Endothelial cell of umbilical vein (primary cell): Measurements from ENCODE around the gene SEMA3G. TPM values are rescaled to one million over a fixed set of nuclear protein-coding genes. Genes with fewer than 3 reads are reported as not detected.

Experiments used
- BruUV-seq: library from RNA; stranded (reverse); fragments of 400-500 nt; replicated peaks from 2 replicates; lab custom pipeline; 2021; lab: Mats Ljungman, UMichigan
- CTCF ChIA-PET: fragments of 300-600, 350-600 bp; sonication (Branson Sonifier 250); formaldehyde crosslinking; loops from one replicate; lab custom pipeline; 2021; ENCODE audit warnings: antibody characterized with exemption, inconsistent platforms; lab: Charles Lee
- POLR2A ChIA-PET: fragments of 300-600, 350-600 bp; sonication (Branson Sonifier 250); formaldehyde crosslinking; loops from one replicate; lab custom pipeline; 2021; ENCODE audit warnings: antibody characterized with exemption, inconsistent platforms; lab: Charles Lee
- DNase-seq: peaks from one replicate; pipeline ENCODE4 v3.0.0-alpha.2; 2011; ENCODE audit warnings: low read depth, low spot score
- FAIRE-seq: peaks from 2 replicates; lab custom pipeline; 2011; peaks lifted over from hg19 to GRCh38; lab: Jason Lieb, UNC
- H2AFZ ChIP-seq: 2 replicates; pipeline ENCODE4 v1.6.0; 2012; ENCODE audit warnings: low read depth, low read length, control low read depth, inconsistent platforms
- H3K27ac ChIP-seq: 2 replicates; pipeline ENCODE4 v1.5.1; 2011; ENCODE audit warnings: low read depth, mild to moderate bottlenecking, control low read depth, low read length, moderate library complexity; ENCODE audit not compliant: insufficient read depth
- H3K27me3 ChIP-seq, 2 experiments: 2 replicates each; pipeline versions ENCODE4 v1.6.0 to v1.6.1; 2011; ENCODE audit warnings: low read length in 2 of 2, mixed read lengths in 1 of 2; ENCODE audit not compliant: control insufficient read depth in 2 of 2, insufficient read depth in 2 of 2
- H3K36me3 ChIP-seq, 2 experiments: 2 replicates in 1 of 2; 3 replicates in 1 of 2; pipeline ENCODE4 v1.5.1; 2011; ENCODE audit warnings: low read length in 2 of 2, mild to moderate bottlenecking in 1 of 2, moderate library complexity in 1 of 2; ENCODE audit not compliant: control insufficient read depth in 2 of 2, insufficient read depth in 2 of 2; ENCODE audit errors: extremely low read depth in 1 of 2
- H3K4me1 ChIP-seq: 3 replicates; pipeline ENCODE4 v1.5.1; 2011; ENCODE audit warnings: mild to moderate bottlenecking, low read length; ENCODE audit not compliant: control insufficient read depth, insufficient read depth; ENCODE audit errors: extremely low read depth
- H3K4me2 ChIP-seq: 2 replicates; pipeline ENCODE4 v1.6.1; 2011; ENCODE audit warnings: low read length, control low read depth, mixed read lengths; ENCODE audit not compliant: insufficient read depth
- H3K4me3 ChIP-seq, 3 experiments: fragments of 200-600 bp in 1 of 3; sonication (generic), shearing (Covaris generic) in 1 of 3; replicated peaks in 1 of 3; 2 replicates each; pipeline ENCODE4 v1.5.1; 2011 to 2016; ENCODE audit warnings: control low read depth in 3 of 3, low read length in 3 of 3, mild to moderate bottlenecking in 2 of 3, inconsistent platforms in 1 of 3, low read depth in 1 of 3, moderate library complexity in 1 of 3; ENCODE audit not compliant: insufficient read depth in 1 of 3
- H3K79me2 ChIP-seq: 2 replicates; pipeline ENCODE4 v1.6.0; 2012; ENCODE audit warnings: low read length, inconsistent platforms; ENCODE audit not compliant: control insufficient read depth, insufficient read depth
- H3K9ac ChIP-seq: replicated peaks from 2 replicates; pipeline ENCODE3; 2011; ENCODE audit warnings: low read length, control low read depth; ENCODE audit not compliant: insufficient read depth; ENCODE audit errors: extremely low read depth
- H3K9me1 ChIP-seq: replicated peaks from 3 replicates; pipeline ENCODE4 v1.6.0; 2011; ENCODE audit warnings: mild to moderate bottlenecking, low read length; ENCODE audit not compliant: control insufficient read depth, insufficient read depth; ENCODE audit errors: extremely low read depth
- H3K9me3 ChIP-seq: replicated peaks from 2 replicates; pipeline ENCODE4 v1.5.1; 2012; ENCODE audit warnings: low read length, inconsistent platforms; ENCODE audit not compliant: control insufficient read depth, insufficient read depth
- H4K20me1 ChIP-seq: replicated peaks from 2 replicates; pipeline ENCODE3; 2011; ENCODE audit warnings: mild to moderate bottlenecking, low read length; ENCODE audit not compliant: control insufficient read depth, insufficient read depth; ENCODE audit errors: extremely low read depth
- CTCF ChIP-seq, 2 donors: IDR thresholded peaks; 1 replicate in 1 of 2; 2 replicates in 1 of 2; pipeline ENCODE4 v1.5.1; 2011; ENCODE audit warnings: low read length in 2 of 2, mild to moderate bottlenecking in 2 of 2, moderate library complexity in 2 of 2, control low read depth in 1 of 2, inconsistent platforms in 1 of 2, low read depth in 1 of 2; ENCODE audit not compliant: insufficient read depth in 1 of 2; ENCODE audit errors: extremely low read depth in 1 of 2
- EZH2 ChIP-seq: IDR thresholded peaks from 2 replicates; pipeline ENCODE4 v1.6.1; 2012; ENCODE audit warnings: borderline replicate concordance, low read depth, mild to moderate bottlenecking, moderate library complexity, low read length, inconsistent platforms; ENCODE audit not compliant: severe bottlenecking
- FOS ChIP-seq: IDR thresholded peaks from 2 replicates; pipeline ENCODE4 v1.6.1; 2011; ENCODE audit warnings: mild to moderate bottlenecking, low read length, moderate library complexity, borderline replicate concordance; ENCODE audit not compliant: insufficient read depth
- GATA2 ChIP-seq: IDR thresholded peaks from 2 replicates; pipeline ENCODE4 v1.7.0; 2011; ENCODE audit warnings: low read depth, mild to moderate bottlenecking, moderate library complexity, mixed read lengths, low read length; ENCODE audit not compliant: insufficient read length, insufficient read depth
- MYC ChIP-seq: IDR thresholded peaks from one replicate; pipeline ENCODE4 v1.6.1; 2011; ENCODE audit warnings: mild to moderate bottlenecking, low read depth, low read length
- POLR2A ChIP-seq: IDR thresholded peaks from 2 replicates; pipeline ENCODE4 v1.6.1; 2012; ENCODE audit warnings: low read depth, mild to moderate bottlenecking, control low read depth, low read length
- POLR2AphosphoS5 ChIP-seq: IDR thresholded peaks from 2 replicates; pipeline ENCODE4 v1.6.1; 2012; ENCODE audit warnings: low read depth, mild to moderate bottlenecking, control low read depth, low read length, moderate library complexity; ENCODE audit not compliant: insufficient read depth
- dilution Hi-C: fragments of 300-500 bp; cut with MboI; formaldehyde crosslinking; loops from one replicate; pipeline ENCODE4 v1.15.0; 2019; ENCODE audit warnings: low sequenced_read_pairs; ENCODE audit not compliant: extremely low pct_ligation_motif_present
- intact Hi-C: fragments of 100-400 bp; cut with micrococcal nuclease; formaldehyde crosslinking; loops from one replicate; pipeline ENCODE4 v1.10.0; 2022
- polyA plus RNA-seq, 4 experiments: library from polyadenylated mRNA; depleted of rRNA in 3 of 4; stranded (reverse) in 3 of 4; unstranded in 1 of 4; fragments of >200 nt; gene quantifications; 2 replicates each; pipeline versions ENCODE4 v1.2.1 to v1.2.3, GENCODE V29; 2011 to 2012; ENCODE audit warnings: missing spikeins in 1 of 4
- total RNA-seq: library from RNA; stranded (reverse); gene quantifications from 2 replicates; pipeline ENCODE4 v1.2.3, GENCODE V29; 2021

SEMA3G gene
- total and polyA plus RNA-seq, 2 donors (not counting 3 experiments of a cell fraction or from before 2014, with no cell fraction given): 22.6 to 27.9 TPM

GRCh38 chr3:52387481-52387880 is 57.4 kb downstream of the SEMA3G start:
- H3K4me1 ChIP-seq: no peaks in the 10 kb centered on the region
- no peak for FAIRE-seq
- H3K9ac ChIP-seq: no peak overlapping the region
- H3K9me1 ChIP-seq: no peaks in the 10 kb centered on the region
- DNase-seq: no peak
- no peaks in the 10 kb centered on the region for H3K9me3 ChIP-seq
- H4K20me1 ChIP-seq: no peaks in the 10 kb centered on the region
- no peak for TF ChIP-seq GATA2
- no peak for TF ChIP-seq POLR2A
- TF ChIP-seq POLR2AphosphoS5: no peak
- TF ChIP-seq EZH2: no peak
- TF ChIP-seq FOS: no peak
- no peak overlapping the region for H3K4me2 ChIP-seq
- dilution Hi-C loops (no loop called here), intact Hi-C loops (no loop called here)
- ChIA-PET POLR2A (no interaction called here), CTCF (interaction anchor here (1.2 kb wide), 1 partner anchor 167 kb away, joined by 4 read pairs; no protein-coding TSS in a partner anchor)
- H3K27ac ChIP-seq: no peak overlapping the region
- no peak overlapping the region for H3K4me3 ChIP-seq
- no peaks in the 10 kb centered on the region for H3K79me2 ChIP-seq
- no peaks in the 10 kb centered on the region for H3K27me3 ChIP-seq
- no peaks in the 10 kb centered on the region for H3K36me3 ChIP-seq
- BruUV-seq: no TSS peak
- H2AFZ ChIP-seq: no peak overlapping the region

- CTCF ChIA-PET: interaction anchor here (0.7 to 3.5 kb wide), 16 partner anchors 10 to 381 kb away, joined by 3 to 17 read pairs (median 4); no protein-coding TSS in a partner anchor
- Histone ChIP-seq H3K9me3 (no peaks in the 10 kb centered on the region), H3K4me1 (no peaks in the 10 kb centered on the region), H3K79me2 (no peaks in the 10 kb centered on the region), H3K4me3 (no peak overlapping the region), H3K27ac (no peak overlapping the region), H3K9me1 (no peaks in the 10 kb centered on the region), H3K36me3 (no peaks in the 10 kb centered on the region), H3K9ac (no peak overlapping the region), H2AFZ (no peak overlapping the region), H3K27me3 (no peaks in the 10 kb centered on the region), H4K20me1 (no peaks in the 10 kb centered on the region), H3K4me2 (no peak overlapping the region)
- TF ChIP-seq CTCF (IDR thresholded peaks at IDR 0.05; ENCODE audit: extremely low read depth in 1 of 2, insufficient read depth in 1 of 2, low read depth in 1 of 2, low read length in 2 of 2) (peak; percentile 50 to 64), MYC (no peak), FOS (no peak)
- dilution Hi-C loops (no loop called here), intact Hi-C loops (loop anchor here (1.0 kb wide), 2 partner anchors 94 to 165 kb away; no protein-coding TSS in a partner anchor)
- FAIRE-seq (peak; percentile 52), DNase-seq (peak; percentile 26)
- POLR2A ChIA-PET: no interaction called here
- no TSS peak for BruUV-seq
Observed at GRCh38 chr3:52385157-52385556, 59.7 kb downstream of the SEMA3G start.
